SK-N-SH (cell line): ENCODE data around the gene RET.

Experiments used
- CHD2 ChIP-seq: fragments of 150-350 bp; IDR thresholded peaks from 2 replicates; pipeline ENCODE4 v1.6.1; 2018; ENCODE audit warnings: low read length; ENCODE audit not compliant: partially characterized antibody
- EZH2phosphoT487 ChIP-seq: fragments of 200-600 bp; sonication (generic); IDR thresholded peaks from 2 replicates; pipeline ENCODE4 v1.6.1; 2017; ENCODE audit warnings: low read depth, mixed run types, mild to moderate bottlenecking, antibody characterized with exemption, moderate library complexity, borderline replicate concordance
- FOSL2 ChIP-seq: IDR thresholded peaks from 2 replicates; pipeline ENCODE4 v1.4.0; 2012; ENCODE audit warnings: low read depth, mild to moderate bottlenecking, moderate library complexity, borderline replicate concordance
- FOXM1 ChIP-seq: IDR thresholded peaks from 2 replicates; pipeline ENCODE4 v1.4.0; 2012; ENCODE audit warnings: low read depth, mild to moderate bottlenecking
- GABPA ChIP-seq: IDR thresholded peaks from 2 replicates; pipeline ENCODE4 v1.4.0; 2012; ENCODE audit warnings: low read depth, mild to moderate bottlenecking
- JUND ChIP-seq: IDR thresholded peaks from 2 replicates; pipeline ENCODE4 v1.4.0; 2012
- RFX5 ChIP-seq: IDR thresholded peaks from 2 replicates; pipeline ENCODE4 v1.6.1; 2012; ENCODE audit warnings: mild to moderate bottlenecking, improper control_type of control experiment, low read length
- YY1 ChIP-seq: IDR thresholded peaks from 2 replicates; pipeline ENCODE4 v1.4.0; 2012; ENCODE audit warnings: low read depth, mild to moderate bottlenecking
- TF ChIP-seq, protein P1 (sequence below): fragments of 200-600 bp; sonication (generic); IDR thresholded peaks from 2 replicates; pipeline ENCODE4 v1.6.1; 2017; ENCODE audit warnings: antibody characterized with exemption, mild to moderate bottlenecking, moderate library complexity
- TF ChIP-seq, protein P2 (sequence below): IDR thresholded peaks from 2 replicates; pipeline ENCODE4 v1.6.1; 2012; ENCODE audit warnings: mild to moderate bottlenecking, low read depth, low read length, moderate library complexity
- TF ChIP-seq, protein P3 (sequence below): IDR thresholded peaks from 2 replicates; pipeline ENCODE4 v1.4.0; 2012; ENCODE audit warnings: low read depth, borderline replicate concordance

DNA sequence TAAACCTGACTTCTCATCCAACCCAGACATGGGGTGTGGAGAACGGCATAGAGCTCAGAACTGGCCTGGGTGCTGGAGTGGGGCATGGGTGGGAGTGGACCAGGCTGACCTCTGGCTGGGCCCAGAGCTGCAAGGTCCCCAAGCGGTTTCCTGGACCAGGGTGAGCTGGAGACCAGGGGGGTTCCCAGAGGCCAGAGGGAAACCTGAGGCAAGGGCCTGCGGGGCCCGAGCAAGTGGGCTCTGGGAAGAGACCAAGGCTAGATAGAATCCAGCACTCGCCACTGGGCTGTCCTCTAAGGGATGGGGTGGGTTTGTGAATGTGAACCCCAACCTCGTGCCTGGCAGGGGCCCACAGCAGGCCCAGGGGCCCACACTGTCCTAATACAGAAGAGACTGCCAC, 39.4 kb upstream of the RET start:
- TF ChIP-seq, protein P1, sequence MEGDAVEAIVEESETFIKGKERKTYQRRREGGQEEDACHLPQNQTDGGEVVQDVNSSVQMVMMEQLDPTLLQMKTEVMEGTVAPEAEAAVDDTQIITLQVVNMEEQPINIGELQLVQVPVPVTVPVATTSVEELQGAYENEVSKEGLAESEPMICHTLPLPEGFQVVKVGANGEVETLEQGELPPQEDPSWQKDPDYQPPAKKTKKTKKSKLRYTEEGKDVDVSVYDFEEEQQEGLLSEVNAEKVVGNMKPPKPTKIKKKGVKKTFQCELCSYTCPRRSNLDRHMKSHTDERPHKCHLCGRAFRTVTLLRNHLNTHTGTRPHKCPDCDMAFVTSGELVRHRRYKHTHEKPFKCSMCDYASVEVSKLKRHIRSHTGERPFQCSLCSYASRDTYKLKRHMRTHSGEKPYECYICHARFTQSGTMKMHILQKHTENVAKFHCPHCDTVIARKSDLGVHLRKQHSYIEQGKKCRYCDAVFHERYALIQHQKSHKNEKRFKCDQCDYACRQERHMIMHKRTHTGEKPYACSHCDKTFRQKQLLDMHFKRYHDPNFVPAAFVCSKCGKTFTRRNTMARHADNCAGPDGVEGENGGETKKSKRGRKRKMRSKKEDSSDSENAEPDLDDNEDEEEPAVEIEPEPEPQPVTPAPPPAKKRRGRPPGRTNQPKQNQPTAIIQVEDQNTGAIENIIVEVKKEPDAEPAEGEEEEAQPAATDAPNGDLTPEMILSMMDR = no peak
- TF ChIP-seq, protein P2, sequence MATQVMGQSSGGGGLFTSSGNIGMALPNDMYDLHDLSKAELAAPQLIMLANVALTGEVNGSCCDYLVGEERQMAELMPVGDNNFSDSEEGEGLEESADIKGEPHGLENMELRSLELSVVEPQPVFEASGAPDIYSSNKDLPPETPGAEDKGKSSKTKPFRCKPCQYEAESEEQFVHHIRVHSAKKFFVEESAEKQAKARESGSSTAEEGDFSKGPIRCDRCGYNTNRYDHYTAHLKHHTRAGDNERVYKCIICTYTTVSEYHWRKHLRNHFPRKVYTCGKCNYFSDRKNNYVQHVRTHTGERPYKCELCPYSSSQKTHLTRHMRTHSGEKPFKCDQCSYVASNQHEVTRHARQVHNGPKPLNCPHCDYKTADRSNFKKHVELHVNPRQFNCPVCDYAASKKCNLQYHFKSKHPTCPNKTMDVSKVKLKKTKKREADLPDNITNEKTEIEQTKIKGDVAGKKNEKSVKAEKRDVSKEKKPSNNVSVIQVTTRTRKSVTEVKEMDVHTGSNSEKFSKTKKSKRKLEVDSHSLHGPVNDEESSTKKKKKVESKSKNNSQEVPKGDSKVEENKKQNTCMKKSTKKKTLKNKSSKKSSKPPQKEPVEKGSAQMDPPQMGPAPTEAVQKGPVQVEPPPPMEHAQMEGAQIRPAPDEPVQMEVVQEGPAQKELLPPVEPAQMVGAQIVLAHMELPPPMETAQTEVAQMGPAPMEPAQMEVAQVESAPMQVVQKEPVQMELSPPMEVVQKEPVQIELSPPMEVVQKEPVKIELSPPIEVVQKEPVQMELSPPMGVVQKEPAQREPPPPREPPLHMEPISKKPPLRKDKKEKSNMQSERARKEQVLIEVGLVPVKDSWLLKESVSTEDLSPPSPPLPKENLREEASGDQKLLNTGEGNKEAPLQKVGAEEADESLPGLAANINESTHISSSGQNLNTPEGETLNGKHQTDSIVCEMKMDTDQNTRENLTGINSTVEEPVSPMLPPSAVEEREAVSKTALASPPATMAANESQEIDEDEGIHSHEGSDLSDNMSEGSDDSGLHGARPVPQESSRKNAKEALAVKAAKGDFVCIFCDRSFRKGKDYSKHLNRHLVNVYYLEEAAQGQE = no peak
- TF ChIP-seq GABPA (no peak), FOXM1 (no peak), YY1 (no peak), RFX5 (no peak), EZH2phosphoT487 (no peak), FOSL2 (no peak), CHD2 (no peak), JUND (no peak)
- TF ChIP-seq, protein P3, sequence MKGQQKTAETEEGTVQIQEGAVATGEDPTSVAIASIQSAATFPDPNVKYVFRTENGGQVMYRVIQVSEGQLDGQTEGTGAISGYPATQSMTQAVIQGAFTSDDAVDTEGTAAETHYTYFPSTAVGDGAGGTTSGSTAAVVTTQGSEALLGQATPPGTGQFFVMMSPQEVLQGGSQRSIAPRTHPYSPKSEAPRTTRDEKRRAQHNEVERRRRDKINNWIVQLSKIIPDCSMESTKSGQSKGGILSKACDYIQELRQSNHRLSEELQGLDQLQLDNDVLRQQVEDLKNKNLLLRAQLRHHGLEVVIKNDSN = no peak
